ENCODE measurements around the gene SORCS1. TPM values are rescaled to one million over a fixed set of nuclear protein-coding genes. Genes with fewer than 3 reads are reported as not detected.

Gene SORCS1
- total and polyA plus RNA-seq, 2 of the 8 experiments (the other 6 are each of a cell fraction or from before 2014, with no cell fraction given), result 4.1 to 4.6 TPM

GRCh38 chr10:107213861-107214260 is 49.4 kb upstream of the SORCS1 start:
- Histone ChIP-seq H4K91ac (replicated peaks; ENCODE audit: insufficient read length, low read length) (no peak overlapping the region), H3K27ac (ENCODE audit: low read depth, low read length) (no peak overlapping the region), H3K4me3 (ENCODE audit: extremely low read depth in 1 of 4, insufficient read depth in 2 of 4, low read depth in 3 of 4, low read length in 4 of 4) (no peak overlapping the region), H3K9ac (replicated peaks in 1 of 4; ENCODE audit: extremely low read depth in 1 of 4, low read depth in 3 of 4, low read length in 3 of 4) (no peak overlapping the region), H2BK15ac (ENCODE audit: low read length) (no peak overlapping the region), H3K79me1 (ENCODE audit: low read depth, low read length) (no peaks in the 10 kb centered on the region), H2AK5ac (ENCODE audit: low read depth, low read length) (no peak overlapping the region), H3K79me2 (ENCODE audit: control insufficient read depth in 1 of 2, insufficient read depth in 2 of 2, low read length in 2 of 2) (no peaks in the 10 kb centered on the region), H2AFZ (ENCODE audit: low read length) (no peak overlapping the region), H4K5ac (ENCODE audit: insufficient read length, low read depth, low read length) (no peak overlapping the region), H2BK12ac (ENCODE audit: low read depth, low read length) (no peak overlapping the region), H2BK20ac (ENCODE audit: low read length) (no peak overlapping the region), H3K14ac (ENCODE audit: insufficient read length) (no peak overlapping the region), H3K56ac (replicated peaks; ENCODE audit: insufficient read length, low read depth, low read length) (no peak overlapping the region), H3K4me1 (replicated peaks in 1 of 4; ENCODE audit: control insufficient read depth in 3 of 4, insufficient read depth in 4 of 4, low read length in 3 of 4) (no peaks in the 10 kb centered on the region), H2BK120ac (replicated peaks; ENCODE audit: low read depth, low read length) (no peak overlapping the region), H3K4me2 (ENCODE audit: insufficient read depth in 1 of 2, low read depth in 2 of 2, low read length in 2 of 2) (no peak overlapping the region), H4K20me1 (replicated peaks in 1 of 2; ENCODE audit: control insufficient read depth in 1 of 2, insufficient read depth in 2 of 2, low read length in 2 of 2) (no peaks in the 10 kb centered on the region), H3K27me3 (replicated peaks in 1 of 4; ENCODE audit: control insufficient read depth in 3 of 4, extremely low read depth in 1 of 4, insufficient read depth in 3 of 4, low read length in 3 of 4) (no peaks in the 10 kb centered on the region), H3K4ac (replicated peaks; ENCODE audit: insufficient read length, low read depth, low read length) (no peak overlapping the region), H3K9me3 (ENCODE audit: insufficient read depth in 2 of 2, low read depth in 1 of 2, low read length in 1 of 2) (no peaks in the 10 kb centered on the region), H3K18ac (ENCODE audit: extremely low read depth, low read length) (no peak overlapping the region), H3K36me3 (ENCODE audit: control insufficient read depth in 2 of 4, insufficient read depth in 4 of 4, low read length in 3 of 4) (no peaks in the 10 kb centered on the region), H2BK5ac (ENCODE audit: low read depth, low read length) (no peak overlapping the region), H3K23ac (ENCODE audit: insufficient read length) (no peak overlapping the region), H3K23me2 (ENCODE audit: low read depth, low read length) (no peaks in the 10 kb centered on the region), H4K8ac (ENCODE audit: extremely low read depth, insufficient read depth, low read length) (no peak overlapping the region)
- WGBS, 2 experiments (ENCODE audit: extremely low coverage in 1 of 2, insufficient coverage in 1 of 2, insufficient read length in 1 of 2, insufficient replicate concordance in 2 of 2, low coverage in 1 of 2, low lambda C conversion rate in 2 of 2, missing lambda C conversion rate in 1 of 2), result 97% methylated on average over 7 of the region's 8 CpGs; no CpG with 5 or more reads in 1 of the 2 experiments
- ChIA-PET POLR2A (ENCODE audit: partially characterized antibody) (no interaction called here), CTCF (ENCODE audit: partially characterized antibody) (no interaction called here)
- no peak for DNase-seq (ENCODE audit: low read depth in 1 of 2, low spot score in 2 of 2)
- no peak for FAIRE-seq
- TF ChIP-seq TEAD4 (IDR thresholded peaks at IDR 0.05; ENCODE audit: low read depth, low read length), result no peak
- TF ChIP-seq NRF1 (IDR thresholded peaks at IDR 0.05; ENCODE audit: low read depth, low read length), result no peak
- no peak for TF ChIP-seq POLR2A (IDR thresholded peaks at IDR 0.05; ENCODE audit: control extremely low read depth in 1 of 2, low read depth in 2 of 2, low read length in 2 of 2)
- TF ChIP-seq TCF12 (IDR thresholded peaks at IDR 0.05; ENCODE audit: low read depth, low read length), result no peak
- TF ChIP-seq RXRA (IDR thresholded peaks at IDR 0.05; ENCODE audit: insufficient read depth, low read depth, low read length), result no peak
- no peak for TF ChIP-seq GABPA (IDR thresholded peaks at IDR 0.05; ENCODE audit: borderline replicate concordance, insufficient read depth, low read length)
- no peak for TF ChIP-seq PHF8 (conservative IDR thresholded peaks at IDR 0.05; ENCODE audit: low read depth, low read length)
- TF ChIP-seq TBP (IDR thresholded peaks at IDR 0.05; ENCODE audit: low read depth, low read length), result no peak
- no peak for TF ChIP-seq TAF1 (IDR thresholded peaks at IDR 0.05; ENCODE audit: low read depth, low read length)
- TF ChIP-seq GTF2F1 (IDR thresholded peaks at IDR 0.05; ENCODE audit: borderline replicate concordance, low read depth, low read length), result no peak
- no peak for TF ChIP-seq CHD2 (IDR thresholded peaks at IDR 0.05; ENCODE audit: low read length)
- TF ChIP-seq SUZ12 (IDR thresholded peaks at IDR 0.05; ENCODE audit: low read length), result no peak
- TF ChIP-seq RFX5 (IDR thresholded peaks at IDR 0.05; ENCODE audit: borderline replicate concordance, low read depth, low read length), result no peak
